Measurements from ENCODE around the gene MCF2L2. TPM values are rescaled to one million over a fixed set of nuclear protein-coding genes. Genes with fewer than 3 reads are reported as not detected.
"Not testable (repeated sequence)": the region's sequence is repeated elsewhere in the genome, so short reads cannot be mapped to it uniquely, and the experiment has no call there.

Gene MCF2L2
- total RNA-seq, 1 donor from 2014 or later, result 0.62 TPM

- H3K4me3 ChIP-seq, result no peak overlapping the region
- TF ChIP-seq, protein P1, sequence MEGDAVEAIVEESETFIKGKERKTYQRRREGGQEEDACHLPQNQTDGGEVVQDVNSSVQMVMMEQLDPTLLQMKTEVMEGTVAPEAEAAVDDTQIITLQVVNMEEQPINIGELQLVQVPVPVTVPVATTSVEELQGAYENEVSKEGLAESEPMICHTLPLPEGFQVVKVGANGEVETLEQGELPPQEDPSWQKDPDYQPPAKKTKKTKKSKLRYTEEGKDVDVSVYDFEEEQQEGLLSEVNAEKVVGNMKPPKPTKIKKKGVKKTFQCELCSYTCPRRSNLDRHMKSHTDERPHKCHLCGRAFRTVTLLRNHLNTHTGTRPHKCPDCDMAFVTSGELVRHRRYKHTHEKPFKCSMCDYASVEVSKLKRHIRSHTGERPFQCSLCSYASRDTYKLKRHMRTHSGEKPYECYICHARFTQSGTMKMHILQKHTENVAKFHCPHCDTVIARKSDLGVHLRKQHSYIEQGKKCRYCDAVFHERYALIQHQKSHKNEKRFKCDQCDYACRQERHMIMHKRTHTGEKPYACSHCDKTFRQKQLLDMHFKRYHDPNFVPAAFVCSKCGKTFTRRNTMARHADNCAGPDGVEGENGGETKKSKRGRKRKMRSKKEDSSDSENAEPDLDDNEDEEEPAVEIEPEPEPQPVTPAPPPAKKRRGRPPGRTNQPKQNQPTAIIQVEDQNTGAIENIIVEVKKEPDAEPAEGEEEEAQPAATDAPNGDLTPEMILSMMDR (IDR thresholded peaks at IDR 0.05), result no peak
- H3K36me3 ChIP-seq, result no peaks in the 10 kb centered on the region
- ATAC-seq (no peak), DNase-seq (no peak)
- H3K4me1 ChIP-seq, result peaks cover 12% of the 10 kb centered on the region
- intact Hi-C loops (cut with DNase I), result no loop called here
- no peak overlapping the region for H3K27ac ChIP-seq
- no peaks in the 10 kb centered on the region for H3K9me3 ChIP-seq
- H3K27me3 ChIP-seq (ENCODE audit: low read depth), result no peaks in the 10 kb centered on the region
These were observed 50.4 kb downstream of the MCF2L2 start for GRCh38 chr3:183378008-183378407.

GRCh38 chr3:183377307-183377959 is 51.0 kb downstream of the MCF2L2 start:
- DNase-seq (no peak), ATAC-seq (peak in 1 of 2 donors; percentile 17)
- TF ChIP-seq, protein P1 (IDR thresholded peaks at IDR 0.05), result no peak
- no peaks in the 10 kb centered on the region for H3K27me3 ChIP-seq (ENCODE audit: low read depth)
- intact Hi-C loops (cut with DNase I), result no loop called here
- no peak overlapping the region for H3K4me3 ChIP-seq
- H3K4me1 ChIP-seq, result peaks cover 12% of the 10 kb centered on the region
- H3K36me3 ChIP-seq, result no peaks in the 10 kb centered on the region
- no peaks in the 10 kb centered on the region for H3K9me3 ChIP-seq
- peak overlapping the region; percentile 33 for H3K27ac ChIP-seq

DNA sequence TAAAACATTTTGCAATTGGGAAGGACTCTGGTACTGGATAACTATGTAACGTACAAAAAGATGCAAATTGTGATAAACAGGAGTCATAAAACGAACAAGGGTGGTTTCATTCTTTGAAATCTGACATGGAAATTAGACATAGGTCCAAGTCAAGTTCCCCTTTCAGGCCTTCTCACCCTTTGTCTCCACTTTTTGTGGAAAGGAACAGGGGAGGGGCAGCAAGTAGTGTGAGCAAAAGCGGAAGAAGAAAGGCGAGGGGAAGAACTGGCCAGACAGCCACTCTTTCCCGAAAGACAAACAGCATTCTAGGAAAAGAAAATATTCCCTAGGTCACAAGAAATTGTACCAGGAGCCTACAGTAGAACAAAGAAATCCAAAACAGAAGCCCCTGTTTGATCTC is 52.6 kb downstream of the MCF2L2 start:
- DNase-seq, result no peak
- H3K27ac ChIP-seq, result peak overlapping the region; percentile 51
- ATAC-seq, result peak; percentile 69 to 75
- peaks cover 12% of the 10 kb centered on the region for H3K4me1 ChIP-seq
- no peaks in the 10 kb centered on the region for H3K27me3 ChIP-seq (ENCODE audit: low read depth)
- intact Hi-C loops (cut with DNase I), result no loop called here
- H3K9me3 ChIP-seq, result no peaks in the 10 kb centered on the region
- H3K36me3 ChIP-seq, result no peaks in the 10 kb centered on the region
- TF ChIP-seq, protein P1 (IDR thresholded peaks at IDR 0.05), result no peak
- H3K4me3 ChIP-seq, result no peak overlapping the region

DNA sequence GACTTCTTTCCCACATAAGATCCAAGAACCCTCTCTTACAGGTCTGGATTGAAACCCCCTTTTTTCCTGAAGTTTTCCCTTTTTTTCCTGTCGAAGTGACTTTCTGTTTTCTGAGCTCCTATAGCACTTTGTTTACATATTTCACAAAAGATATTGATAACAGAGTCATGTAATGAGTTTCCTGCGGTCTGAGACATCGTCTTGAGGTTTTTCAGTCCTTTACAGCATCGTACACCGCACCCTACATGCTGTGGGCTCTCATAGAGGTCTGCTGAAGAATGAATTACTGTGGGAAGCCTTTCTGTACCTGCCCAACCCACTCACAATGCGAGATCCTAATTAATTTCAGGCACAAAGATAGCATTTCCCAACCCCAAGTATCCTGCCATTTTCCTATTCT is 53.1 kb downstream of the MCF2L2 start:
- Histone ChIP-seq H3K4me3 (no peak overlapping the region), H3K27ac (no peak overlapping the region), H3K36me3 (no peaks in the 10 kb centered on the region), H3K27me3 (ENCODE audit: low read depth) (no peaks in the 10 kb centered on the region), H3K9me3 (no peaks in the 10 kb centered on the region), H3K4me1 (peaks cover 14% of the 10 kb centered on the region)
- intact Hi-C loops (cut with DNase I), result no loop called here
- ATAC-seq, result no peak
- TF ChIP-seq, protein P1 (IDR thresholded peaks at IDR 0.05), result no peak
- no peak for DNase-seq

DNA sequence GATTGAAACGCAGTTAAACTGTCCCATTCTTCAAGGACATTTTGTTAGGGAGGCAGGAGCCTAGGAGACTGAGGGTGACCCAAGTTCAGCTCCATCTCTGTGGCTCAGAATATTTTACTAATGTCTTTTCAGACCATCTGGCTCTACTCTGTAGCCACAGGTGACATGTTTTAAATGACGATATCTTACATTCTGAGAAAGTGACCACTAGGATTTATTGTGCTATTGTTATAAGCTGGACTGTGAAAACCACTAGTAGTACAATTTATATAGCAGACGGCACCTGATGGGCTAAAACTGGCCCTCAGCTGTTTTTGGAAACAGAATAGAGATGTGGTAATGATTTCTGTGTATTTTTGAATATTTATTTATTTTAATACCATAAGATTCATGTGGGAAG is 55.5 kb downstream of the MCF2L2 start:
- no peaks in the 10 kb centered on the region for H3K9me3 ChIP-seq
- ATAC-seq (no peak), DNase-seq (no peak)
- H3K4me3 ChIP-seq, result no peak overlapping the region
- H3K27me3 ChIP-seq (ENCODE audit: low read depth), result no peaks in the 10 kb centered on the region
- H3K36me3 ChIP-seq, result no peaks in the 10 kb centered on the region
- TF ChIP-seq, protein P1 (IDR thresholded peaks at IDR 0.05), result no peak
- peaks cover 26% of the 10 kb centered on the region for H3K4me1 ChIP-seq
- H3K27ac ChIP-seq, result no peak overlapping the region
- intact Hi-C loops (cut with DNase I), result no loop called here

DNA sequence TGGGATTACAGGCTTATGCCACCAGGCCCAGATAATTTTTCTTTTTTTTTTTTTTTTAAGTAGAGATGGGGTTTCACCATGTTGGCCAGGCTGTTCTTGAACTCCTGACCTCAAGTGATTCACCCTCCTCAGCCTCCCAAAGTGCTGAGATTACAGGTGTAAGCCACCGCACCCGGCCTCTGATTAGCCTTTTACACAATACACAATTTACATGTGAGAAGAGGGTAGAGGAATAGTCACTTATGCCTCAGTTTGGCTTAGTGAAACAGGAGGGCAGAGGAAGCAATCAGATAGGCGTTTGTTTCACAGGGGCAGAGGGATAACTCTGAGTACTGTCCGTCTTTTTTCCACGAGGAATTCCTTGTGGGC is 56.8 kb downstream of the MCF2L2 start:
- H3K27ac ChIP-seq; H3K4me3 ChIP-seq; intact Hi-C loops (cut with DNase I); DNase-seq; H3K9me3 ChIP-seq; H3K36me3 ChIP-seq; ATAC-seq; H3K27me3 ChIP-seq (ENCODE audit: low read depth): not testable (repeated sequence)
- H3K4me1 ChIP-seq, result peaks cover 26% of the 10 kb centered on the region
